Measurements from ENCODE around the gene GDPD2.

GDPD2 gene

DNA sequence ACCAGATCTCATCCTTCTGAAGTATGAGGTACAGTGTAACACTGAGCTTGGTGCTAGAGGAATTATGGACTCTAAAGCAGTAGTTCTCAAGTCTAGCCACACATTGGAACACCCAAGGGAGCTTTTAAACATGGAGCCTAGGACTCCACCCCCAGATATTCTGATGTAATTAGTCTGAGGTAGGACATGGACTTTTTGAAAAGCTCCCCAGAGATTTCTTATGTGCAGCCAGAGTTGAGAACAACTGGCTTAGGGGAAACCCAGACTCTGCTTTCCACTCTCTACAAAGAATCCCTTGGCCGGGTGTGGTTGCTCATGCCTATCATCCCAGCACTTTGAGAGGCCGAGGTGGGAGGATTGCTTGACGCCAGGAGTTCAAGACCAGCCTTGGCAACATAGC, 11.6 kb upstream of the GDPD2 start:
- peaks cover 0 to 8% (median 3%) of the 10 kb centered on the region in 4 experiments for H3K36me3 ChIP-seq (ENCODE audit: control insufficient read depth in 4 of 4, insufficient read depth in 4 of 4, low read length in 3 of 4)
- H3K27me3 ChIP-seq (replicated peaks in 2 of 5; ENCODE audit: control insufficient read depth in 4 of 5, insufficient read depth in 5 of 5, low read length in 4 of 5): no peaks in the 10 kb centered on the region
- no peak overlapping the region for H3K4me3 ChIP-seq (ENCODE audit: control insufficient read depth in 1 of 7, extremely low read depth in 1 of 7, insufficient read depth in 4 of 7, low read depth in 2 of 7, low read length in 6 of 7)
- CTCF ChIA-PET: no interaction called here
- POLR2A ChIA-PET: no interaction called here
- no CpG with 5 or more reads among the region's 3 CpGs for WGBS (ENCODE audit: insufficient coverage)
- DNase-seq: no peak
- H3K27ac ChIP-seq (ENCODE audit: insufficient read depth in 1 of 2, low read depth in 1 of 2, low read length in 2 of 2, poor library complexity in 1 of 2, severe bottlenecking in 2 of 2): no peak overlapping the region
- H3K4me1 ChIP-seq (ENCODE audit: control extremely low read depth in 1 of 4, control insufficient read depth in 4 of 4, insufficient read depth in 4 of 4, low read length in 3 of 4): no peaks in the 10 kb centered on the region
- no peaks in the 10 kb centered on the region for H3K9me3 ChIP-seq (ENCODE audit: control extremely low read depth in 1 of 5, control insufficient read depth in 4 of 5, insufficient read depth in 2 of 5, low read depth in 1 of 5, low read length in 4 of 5)

DNA sequence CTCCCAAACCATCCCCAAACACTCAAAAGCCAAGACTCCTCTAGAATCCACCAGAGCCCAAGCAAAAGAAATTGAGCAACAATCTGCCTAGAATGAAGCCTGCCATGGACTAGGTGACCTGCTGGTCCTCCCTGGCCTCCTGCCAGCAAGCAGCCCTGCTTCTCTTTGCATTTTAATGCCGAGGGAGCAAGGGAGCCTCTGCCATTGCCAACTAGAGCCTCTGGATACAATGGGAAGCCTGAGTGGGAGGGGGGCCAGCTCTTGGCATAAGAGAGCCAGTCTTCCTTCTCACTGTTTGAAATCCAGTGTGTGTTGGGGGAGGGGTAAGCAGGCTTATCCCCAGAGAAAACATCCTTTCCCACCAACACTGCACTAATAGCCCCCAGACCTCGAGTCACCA, 1.5 kb upstream of the GDPD2 start:
- POLR2A ChIA-PET: no interaction called here
- H3K36me3 ChIP-seq (ENCODE audit: control insufficient read depth in 4 of 4, insufficient read depth in 4 of 4, low read length in 3 of 4): peaks cover 0 to 22% (median 5%) of the 10 kb centered on the region in 4 experiments
- CTCF ChIA-PET: no interaction called here
- no peak for DNase-seq
- H3K9me3 ChIP-seq (ENCODE audit: control extremely low read depth in 1 of 5, control insufficient read depth in 4 of 5, insufficient read depth in 2 of 5, low read depth in 1 of 5, low read length in 4 of 5): no peaks in the 10 kb centered on the region
- H3K4me1 ChIP-seq (ENCODE audit: control extremely low read depth in 1 of 4, control insufficient read depth in 4 of 4, insufficient read depth in 4 of 4, low read length in 3 of 4): peaks cover 0 to 2% (median 0%) of the 10 kb centered on the region in 4 experiments
- WGBS (ENCODE audit: insufficient coverage): no CpG with 5 or more reads among the region's 2 CpGs
- no peak overlapping the region for H3K27ac ChIP-seq (ENCODE audit: insufficient read depth in 1 of 2, low read depth in 1 of 2, low read length in 2 of 2, poor library complexity in 1 of 2, severe bottlenecking in 2 of 2)
- no peak overlapping the region for H3K4me3 ChIP-seq (ENCODE audit: control insufficient read depth in 1 of 7, extremely low read depth in 1 of 7, insufficient read depth in 4 of 7, low read depth in 2 of 7, low read length in 6 of 7)
- H3K27me3 ChIP-seq (replicated peaks in 2 of 5; ENCODE audit: control insufficient read depth in 4 of 5, insufficient read depth in 5 of 5, low read length in 4 of 5): peaks cover 0 to 13% (median 0%) of the 10 kb centered on the region in 5 experiments

DNA sequence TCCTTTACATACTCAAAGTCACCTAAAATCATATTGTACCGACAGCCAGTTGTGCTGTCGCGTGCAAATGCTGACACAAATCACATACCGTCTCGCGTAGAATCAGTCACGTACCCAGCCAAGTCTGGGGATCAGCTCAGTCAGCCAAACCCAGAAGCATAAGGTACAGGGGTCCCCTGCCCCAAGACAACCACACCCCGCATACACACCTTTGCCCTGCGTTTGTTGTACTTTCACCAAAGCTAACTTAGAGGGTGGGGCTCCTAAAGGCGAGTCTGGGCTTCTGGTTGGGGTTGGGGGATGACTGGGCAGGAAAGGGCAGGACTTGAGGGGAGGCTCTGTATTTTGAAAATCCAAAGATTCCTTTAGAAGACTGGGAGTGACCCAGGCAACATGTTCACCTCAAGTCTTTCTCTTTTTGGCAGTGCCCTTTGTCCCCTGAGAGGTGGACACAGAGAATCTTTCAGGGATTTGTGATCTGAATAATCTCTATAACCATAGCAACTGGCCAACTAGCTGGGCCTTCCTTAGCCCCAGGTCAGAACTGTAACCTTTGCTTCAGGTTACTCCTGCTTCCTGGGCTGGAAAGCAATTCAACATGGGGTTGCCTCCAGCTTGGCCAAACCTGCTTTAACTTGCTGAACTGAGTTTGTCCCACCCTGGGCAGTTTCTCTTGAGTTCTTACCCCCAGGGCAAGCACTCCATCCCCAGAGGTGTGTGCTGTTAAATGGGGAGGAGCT, 992 bp downstream of the GDPD2 start:
- 84% methylated on average over 10 of the region's 10 CpGs for WGBS (ENCODE audit: insufficient coverage)
- CTCF ChIA-PET: interaction anchor here (0.7 to 3.3 kb wide), 5 partner anchors 9 to 130 kb away, joined by 3 to 16 read pairs (median 4); no protein-coding TSS in a partner anchor

DNA sequence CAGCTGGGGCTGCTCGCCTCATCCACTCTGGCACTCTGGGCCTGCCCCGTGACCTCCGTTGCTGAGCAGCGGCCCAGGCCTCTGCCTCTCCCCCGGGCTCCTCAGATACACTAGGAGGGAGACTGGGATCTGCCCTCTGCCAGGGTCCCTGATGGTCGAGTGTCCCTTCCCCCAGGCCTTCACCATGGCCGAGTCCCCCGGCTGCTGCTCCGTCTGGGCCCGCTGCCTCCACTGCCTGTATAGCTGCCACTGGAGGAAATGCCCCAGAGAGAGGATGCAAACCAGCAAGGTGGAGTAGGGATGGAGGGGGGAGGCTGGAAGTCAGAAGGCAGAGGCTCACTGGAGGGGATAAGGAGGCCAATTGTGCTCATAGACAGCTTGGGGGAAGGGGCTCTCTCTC, 1.7 kb downstream of the GDPD2 start:
- no peaks in the 10 kb centered on the region for H3K9me3 ChIP-seq (ENCODE audit: control extremely low read depth in 1 of 5, control insufficient read depth in 4 of 5, insufficient read depth in 2 of 5, low read depth in 1 of 5, low read length in 4 of 5)
- H3K36me3 ChIP-seq (ENCODE audit: control insufficient read depth in 4 of 4, insufficient read depth in 4 of 4, low read length in 3 of 4): peaks cover 0 to 10% (median 1%) of the 10 kb centered on the region in 4 experiments
- no peak overlapping the region for H3K4me3 ChIP-seq (ENCODE audit: control insufficient read depth in 1 of 7, extremely low read depth in 1 of 7, insufficient read depth in 4 of 7, low read depth in 2 of 7, low read length in 6 of 7)
- DNase-seq: no peak
- POLR2A ChIA-PET: no interaction called here
- no peak overlapping the region for H3K27ac ChIP-seq (ENCODE audit: insufficient read depth in 1 of 2, low read depth in 1 of 2, low read length in 2 of 2, poor library complexity in 1 of 2, severe bottlenecking in 2 of 2)
- peaks cover 0 to 13% (median 0%) of the 10 kb centered on the region in 5 experiments for H3K27me3 ChIP-seq (replicated peaks in 2 of 5; ENCODE audit: control insufficient read depth in 4 of 5, insufficient read depth in 5 of 5, low read length in 4 of 5)
- 86% methylated on average over 10 of the region's 10 CpGs for WGBS (ENCODE audit: insufficient coverage)
- peaks cover 0 to 2% (median 0%) of the 10 kb centered on the region in 4 experiments for H3K4me1 ChIP-seq (ENCODE audit: control extremely low read depth in 1 of 4, control insufficient read depth in 4 of 4, insufficient read depth in 4 of 4, low read length in 3 of 4)
- CTCF ChIA-PET: interaction anchor here (1.3 to 3.3 kb wide), 2 partner anchors 11 to 129 kb away, joined by 4 to 14 read pairs; no protein-coding TSS in a partner anchor

More for the DNA sequence above, 992 bp downstream of the GDPD2 start:
- H3K9me3 ChIP-seq (ENCODE audit: control extremely low read depth in 1 of 5, control insufficient read depth in 4 of 5, insufficient read depth in 2 of 5, low read depth in 1 of 5, low read length in 4 of 5): no peaks in the 10 kb centered on the region
- H3K27ac ChIP-seq (ENCODE audit: insufficient read depth in 1 of 2, low read depth in 1 of 2, low read length in 2 of 2, poor library complexity in 1 of 2, severe bottlenecking in 2 of 2): no peak overlapping the region
- POLR2A ChIA-PET: no interaction called here
- peaks cover 0 to 2% (median 0%) of the 10 kb centered on the region in 4 experiments for H3K4me1 ChIP-seq (ENCODE audit: control extremely low read depth in 1 of 4, control insufficient read depth in 4 of 4, insufficient read depth in 4 of 4, low read length in 3 of 4)
- DNase-seq: no peak
- peaks cover 0 to 13% (median 0%) of the 10 kb centered on the region in 5 experiments for H3K27me3 ChIP-seq (replicated peaks in 2 of 5; ENCODE audit: control insufficient read depth in 4 of 5, insufficient read depth in 5 of 5, low read length in 4 of 5)
- no peak overlapping the region for H3K4me3 ChIP-seq (ENCODE audit: control insufficient read depth in 1 of 7, extremely low read depth in 1 of 7, insufficient read depth in 4 of 7, low read depth in 2 of 7, low read length in 6 of 7)
- peaks cover 0 to 16% (median 3%) of the 10 kb centered on the region in 4 experiments for H3K36me3 ChIP-seq (ENCODE audit: control insufficient read depth in 4 of 4, insufficient read depth in 4 of 4, low read length in 3 of 4)

DNA sequence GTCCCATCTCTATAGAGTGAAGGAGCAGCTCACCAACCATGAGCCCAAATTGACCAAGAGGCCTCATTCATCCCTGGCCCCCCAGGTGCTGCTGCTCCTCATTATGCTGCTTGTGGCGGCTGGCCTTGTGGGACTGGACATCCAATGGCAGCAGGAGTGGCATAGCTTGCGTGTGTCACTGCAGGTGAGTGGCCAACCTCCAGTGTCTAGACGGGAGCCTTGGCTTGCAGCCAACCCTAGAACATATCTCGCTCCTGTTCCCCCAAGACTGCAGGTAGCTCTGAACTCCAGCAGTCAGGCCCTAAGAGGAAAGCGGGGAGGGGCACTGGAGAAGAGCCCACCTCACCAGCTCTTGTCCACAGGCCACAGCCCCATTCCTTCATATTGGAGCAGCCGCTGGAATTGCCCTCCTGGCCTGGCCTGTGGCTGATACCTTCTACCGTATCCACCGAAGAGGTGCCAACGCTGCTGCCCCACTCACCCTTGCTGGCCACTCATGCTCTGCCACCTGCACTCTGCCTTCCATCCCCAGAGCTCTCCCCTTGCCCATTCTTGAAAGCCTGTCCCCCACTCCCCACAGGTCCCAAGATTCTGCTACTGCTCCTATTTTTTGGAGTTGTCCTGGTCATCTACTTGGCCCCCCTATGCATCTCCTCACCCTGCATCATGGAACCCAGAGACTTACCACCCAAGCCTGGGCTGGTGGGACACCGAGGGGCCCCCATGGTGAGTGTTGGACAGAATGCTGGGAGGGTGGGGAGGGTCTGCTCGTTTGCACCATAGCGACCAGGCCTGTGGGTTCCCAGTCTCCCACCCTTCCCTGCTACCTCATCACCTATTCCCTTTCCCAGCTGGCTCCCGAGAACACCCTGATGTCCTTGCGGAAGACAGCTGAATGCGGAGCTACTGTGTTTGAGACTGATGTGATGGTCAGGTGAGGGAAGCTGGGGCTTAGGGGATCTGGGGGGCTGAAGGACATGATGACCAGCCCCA, 3.5 kb downstream of the GDPD2 start:
- no peak overlapping the region for H3K27ac ChIP-seq (ENCODE audit: insufficient read depth in 1 of 2, low read depth in 1 of 2, low read length in 2 of 2, poor library complexity in 1 of 2, severe bottlenecking in 2 of 2)
- H3K4me3 ChIP-seq (ENCODE audit: control insufficient read depth in 1 of 7, extremely low read depth in 1 of 7, insufficient read depth in 4 of 7, low read depth in 2 of 7, low read length in 6 of 7): no peak overlapping the region
- H3K36me3 ChIP-seq (ENCODE audit: control insufficient read depth in 4 of 4, insufficient read depth in 4 of 4, low read length in 3 of 4): no peaks in the 10 kb centered on the region
- no peak for DNase-seq
- H3K9me3 ChIP-seq (ENCODE audit: control extremely low read depth in 1 of 5, control insufficient read depth in 4 of 5, insufficient read depth in 2 of 5, low read depth in 1 of 5, low read length in 4 of 5): no peaks in the 10 kb centered on the region
- POLR2A ChIA-PET: interaction anchor here (1.0 kb wide), 1 partner anchor 9 kb away, joined by 3 read pairs; no protein-coding TSS in a partner anchor
- CTCF ChIA-PET: interaction anchor here (1.8 kb wide), 1 partner anchor 25 kb away, joined by 4 read pairs; no protein-coding TSS in a partner anchor
- 95% methylated on average over 8 of the region's 15 CpGs for WGBS (ENCODE audit: insufficient coverage)
- peaks cover 0 to 2% (median 0%) of the 10 kb centered on the region in 4 experiments for H3K4me1 ChIP-seq (ENCODE audit: control extremely low read depth in 1 of 4, control insufficient read depth in 4 of 4, insufficient read depth in 4 of 4, low read length in 3 of 4)
- peaks cover 0 to 13% (median 0%) of the 10 kb centered on the region in 5 experiments for H3K27me3 ChIP-seq (replicated peaks in 2 of 5; ENCODE audit: control insufficient read depth in 4 of 5, insufficient read depth in 5 of 5, low read length in 4 of 5)

DNA sequence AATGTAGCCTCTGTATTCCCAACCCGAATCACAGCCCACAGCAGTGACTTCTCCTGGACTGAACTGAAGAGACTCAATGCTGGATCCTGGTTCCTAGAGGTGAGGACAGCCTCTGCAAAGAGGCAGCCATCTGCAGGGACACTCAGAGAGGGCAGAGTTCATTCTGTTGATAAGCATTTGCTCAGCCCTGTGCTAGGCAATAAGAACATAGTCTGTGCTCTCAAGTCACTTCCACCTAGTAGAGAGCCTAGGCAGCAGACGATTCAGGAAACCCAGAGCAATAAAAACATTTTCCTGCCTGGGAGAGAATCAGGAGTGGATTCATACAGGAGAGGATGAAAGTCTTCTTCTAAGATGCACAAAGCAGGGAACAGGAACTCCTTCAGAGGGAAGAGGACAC, 4.3 kb downstream of the GDPD2 start:
- Histone ChIP-seq H3K4me1 (ENCODE audit: control extremely low read depth in 1 of 4, control insufficient read depth in 4 of 4, insufficient read depth in 4 of 4, low read length in 3 of 4) (peaks cover 0 to 2% (median 0%) of the 10 kb centered on the region in 4 experiments), H3K9me3 (ENCODE audit: control extremely low read depth in 1 of 5, control insufficient read depth in 4 of 5, insufficient read depth in 2 of 5, low read depth in 1 of 5, low read length in 4 of 5) (no peaks in the 10 kb centered on the region), H3K27me3 (replicated peaks in 2 of 5; ENCODE audit: control insufficient read depth in 4 of 5, insufficient read depth in 5 of 5, low read length in 4 of 5) (peaks cover 0 to 13% (median 0%) of the 10 kb centered on the region in 5 experiments), H3K4me3 (ENCODE audit: control insufficient read depth in 1 of 7, extremely low read depth in 1 of 7, insufficient read depth in 4 of 7, low read depth in 2 of 7, low read length in 6 of 7) (no peak overlapping the region), H3K27ac (ENCODE audit: insufficient read depth in 1 of 2, low read depth in 1 of 2, low read length in 2 of 2, poor library complexity in 1 of 2, severe bottlenecking in 2 of 2) (no peak overlapping the region), H3K36me3 (ENCODE audit: control insufficient read depth in 4 of 4, insufficient read depth in 4 of 4, low read length in 3 of 4) (no peaks in the 10 kb centered on the region)
- POLR2A ChIA-PET: no interaction called here
- 60% methylated on average over 2 of the region's 2 CpGs for whole genome bisulfite sequencing (ENCODE audit: insufficient coverage)
- DNase-seq: no peak
- CTCF ChIA-PET: interaction anchor here (1.8 kb wide), 1 partner anchor 24 kb away, joined by 4 read pairs; no protein-coding TSS in a partner anchor
